GM21423 (cell line): ENCODE measurements around the gene MBP.
A peak's percentile ranks its signal among the peaks of the same experiment; 100 is the strongest.
"Not testable (repeated sequence)": the region's sequence is repeated elsewhere in the genome, so short reads cannot be mapped to it uniquely, and the experiment has no call there.

Experiments used
- ATAC-seq: cut with Tn5 transposase; IDR thresholded peaks from one replicate; pipeline ENCODE4 v1.9.1; 2021; ENCODE audit warnings: mild to moderate bottlenecking, moderate library complexity; ENCODE audit not compliant: unreplicated experiment

Gene MBP

GRCh38 chr18:76979111-76979751 lies 153.4 kb downstream of the MBP start:
- ATAC-seq, result no peak

GRCh38 chr18:76978616-76979015 lies 154.0 kb downstream of the MBP start:
- no peak for ATAC-seq

GRCh38 chr18:76977684-76978232 lies 154.8 kb downstream of the MBP start:
- ATAC-seq, result no peak

GRCh38 chr18:76977108-76977621 lies 155.4 kb downstream of the MBP start:
- ATAC-seq, result no peak

GRCh38 chr18:76975577-76976110 lies 156.9 kb downstream of the MBP start:
- ATAC-seq, result no peak

GRCh38 chr18:76974386-76974785 lies 158.2 kb downstream of the MBP start:
- no peak for ATAC-seq

GRCh38 chr18:76973520-76974266 lies 158.9 kb downstream of the MBP start:
- no peak for ATAC-seq

GRCh38 chr18:76972846-76973519 lies 159.6 kb downstream of the MBP start:
- no peak for ATAC-seq

- ATAC-seq, result no peak
Measured at GRCh38 chr18:76972241-76972640, 160.3 kb downstream of the MBP start.

- ATAC-seq, result no peak
Measured at GRCh38 chr18:76970770-76971559, 161.6 kb downstream of the MBP start.

- no peak for ATAC-seq
Measured at GRCh38 chr18:76967721-76968472, 164.7 kb downstream of the MBP start.

- ATAC-seq, result not testable (repeated sequence)
Measured at GRCh38 chr18:76967299-76967698, 165.3 kb downstream of the MBP start.

GRCh38 chr18:76965555-76966151 lies 166.9 kb downstream of the MBP start:
- ATAC-seq, result peak; percentile 47

GRCh38 chr18:76963936-76964335 lies 168.6 kb downstream of the MBP start:
- ATAC-seq, result peak; percentile 54

- ATAC-seq, result no peak
Measured at GRCh38 chr18:76962851-76963250, 169.7 kb downstream of the MBP start.

- no peak for ATAC-seq
Measured at GRCh38 chr18:76960528-76961035, 172.0 kb downstream of the MBP start.

GRCh38 chr18:76959605-76960004 lies 173.0 kb downstream of the MBP start:
- no peak for ATAC-seq

GRCh38 chr18:76958692-76959341 lies 173.8 kb downstream of the MBP start:
- ATAC-seq, result no peak
